GM21423 (cell line): ENCODE measurements around the gene CALCOCO2.
"Not testable (repeated sequence)": the region's sequence is repeated elsewhere in the genome, so short reads cannot be mapped to it uniquely, and the experiment has no call there.

ENCODE experiments used
- ATAC-seq: cut with Tn5 transposase; IDR thresholded peaks from one replicate; pipeline ENCODE4 v1.9.1; 2021; ENCODE audit warnings: mild to moderate bottlenecking, moderate library complexity; ENCODE audit not compliant: unreplicated experiment

CALCOCO2 gene

DNA sequence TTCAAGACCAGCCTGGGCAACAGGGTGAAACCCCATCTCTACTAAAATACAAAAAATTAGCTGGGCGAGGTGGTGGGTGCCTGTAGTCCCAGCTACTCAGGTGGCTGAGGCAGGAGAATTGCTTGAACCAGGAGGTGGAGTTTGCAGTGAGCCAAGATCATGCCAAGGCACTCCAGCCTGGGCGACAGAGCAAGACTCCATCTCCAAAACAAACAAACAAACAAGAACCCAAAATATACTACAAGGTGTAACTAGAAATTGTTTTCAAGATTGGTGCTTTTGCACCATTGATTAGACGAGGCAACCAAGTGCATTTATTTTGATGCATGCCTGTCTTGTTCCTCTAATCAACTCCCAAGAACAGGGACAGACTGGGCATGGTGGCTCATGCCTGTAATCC is 41.6 kb downstream of the CALCOCO2 start:
- not testable (repeated sequence) for ATAC-seq

DNA sequence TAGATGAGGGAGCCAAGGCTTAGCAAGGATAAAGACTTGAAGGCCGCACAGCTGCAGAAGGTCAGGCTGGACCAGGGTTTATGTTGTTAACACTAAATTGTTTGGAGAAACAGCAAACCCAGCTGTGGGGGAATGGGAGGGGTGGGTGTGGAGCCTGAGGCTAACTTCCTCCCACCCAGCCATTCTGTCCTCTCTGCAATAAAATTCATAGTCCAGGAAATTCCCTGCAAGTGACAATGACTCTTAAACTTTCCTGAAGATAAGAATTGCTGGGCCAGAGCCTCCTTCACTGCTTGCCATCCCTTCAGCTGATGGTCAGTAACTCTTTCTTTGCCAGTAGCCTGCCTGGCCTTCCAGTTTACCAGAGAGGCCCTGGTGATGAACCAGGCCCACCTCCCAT is 42.4 kb downstream of the CALCOCO2 start:
- ATAC-seq, result no peak

DNA sequence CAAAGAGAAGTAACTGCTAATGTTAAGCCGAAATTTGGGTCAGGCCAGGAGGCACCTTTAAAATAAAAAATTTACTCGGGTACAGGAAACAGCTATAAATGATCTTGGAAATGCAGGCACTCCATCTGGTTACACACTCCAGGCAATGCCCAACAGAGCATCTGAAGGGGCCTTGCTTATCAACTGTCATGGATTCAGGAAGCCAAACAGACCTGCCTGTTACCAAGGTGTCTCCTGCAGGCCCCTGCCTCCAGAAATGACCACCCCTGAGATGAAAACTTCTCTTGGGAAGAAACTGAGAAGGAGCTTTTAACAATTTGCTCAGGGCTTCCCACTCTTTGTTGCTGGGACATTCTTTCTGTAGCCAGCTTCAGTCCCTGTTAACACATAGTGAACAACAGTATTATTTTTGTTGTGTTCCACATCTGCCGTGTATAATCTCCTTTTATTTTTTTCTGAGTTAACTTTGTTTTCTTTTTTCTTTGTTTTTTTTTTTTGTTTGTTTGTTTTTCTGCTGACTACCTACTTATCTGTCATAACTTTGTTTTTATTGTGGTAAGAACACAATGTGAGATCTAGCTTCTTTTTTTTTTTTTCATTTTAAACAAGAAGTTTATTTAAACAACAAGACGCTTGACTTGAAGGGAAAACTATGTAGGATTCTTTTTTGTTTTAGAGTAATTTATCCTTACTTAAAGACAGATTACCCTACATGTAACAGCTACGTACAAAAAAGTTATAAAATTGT is 43.0 kb downstream of the CALCOCO2 start:
- no peak for ATAC-seq

DNA sequence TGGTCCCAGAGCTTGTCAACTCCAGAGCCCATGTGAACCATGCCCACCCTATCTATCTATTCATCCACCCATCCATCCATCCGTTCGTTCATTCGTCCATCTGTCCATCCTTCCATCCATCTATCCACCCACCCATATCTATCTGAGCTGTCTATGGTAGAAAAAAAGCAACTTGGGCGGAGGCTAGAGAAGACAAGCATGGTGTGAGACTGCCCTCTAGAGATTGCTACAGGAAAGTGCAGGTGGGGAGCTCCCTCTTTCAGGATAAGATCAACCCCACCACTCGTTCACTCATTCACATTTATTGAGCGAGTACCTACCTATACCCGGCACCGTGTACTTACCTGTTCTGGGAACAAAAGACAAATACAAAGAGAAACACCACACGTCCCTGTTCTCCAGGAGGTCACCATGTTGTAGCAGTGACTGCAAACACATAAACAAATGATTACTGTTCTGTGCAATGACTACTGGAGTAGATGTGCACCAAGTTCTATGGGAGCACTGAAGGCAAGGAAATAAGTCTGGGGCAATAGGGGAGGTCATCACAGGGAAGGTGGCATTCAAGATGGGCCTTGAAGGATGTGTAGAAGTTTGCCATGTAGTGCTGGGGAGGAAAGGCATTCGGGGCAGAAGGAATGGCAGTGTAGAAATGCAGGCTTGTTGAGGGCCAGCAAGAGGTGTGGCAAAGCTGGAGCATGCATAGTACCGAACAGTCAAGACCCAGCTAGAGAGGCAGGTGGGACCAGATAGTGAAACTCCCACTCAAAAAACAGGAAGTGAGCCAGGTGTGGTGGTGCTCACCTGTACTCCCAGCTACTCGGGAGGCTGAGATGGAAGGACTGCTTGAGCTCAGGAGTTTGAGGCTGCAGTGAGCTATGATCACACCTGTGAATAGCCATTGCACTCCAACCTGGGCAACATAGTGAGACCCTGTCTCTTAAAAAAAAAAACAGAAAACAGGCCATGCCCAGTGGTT is 48.4 kb downstream of the CALCOCO2 start:
- no peak for ATAC-seq

DNA sequence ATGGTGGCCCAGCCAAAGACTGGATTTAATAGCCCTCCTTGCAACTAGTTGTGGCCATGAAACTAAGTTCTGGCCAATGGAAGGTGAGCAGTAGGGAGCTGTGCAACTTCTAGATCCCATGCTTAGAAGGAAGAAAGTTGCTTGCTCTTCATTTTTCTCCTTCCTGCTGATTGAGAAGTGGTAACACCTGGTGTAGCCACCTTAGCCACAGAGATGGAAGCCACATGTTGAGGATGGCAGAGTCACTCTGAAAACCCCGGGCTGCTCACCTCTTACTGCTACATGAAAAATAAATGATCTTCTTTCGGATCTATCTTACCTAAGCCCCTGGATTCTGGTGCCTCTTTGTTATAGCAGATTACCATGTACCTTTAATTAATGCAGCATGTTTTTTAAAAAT is 51.4 kb downstream of the CALCOCO2 start:
- ATAC-seq, result no peak

DNA sequence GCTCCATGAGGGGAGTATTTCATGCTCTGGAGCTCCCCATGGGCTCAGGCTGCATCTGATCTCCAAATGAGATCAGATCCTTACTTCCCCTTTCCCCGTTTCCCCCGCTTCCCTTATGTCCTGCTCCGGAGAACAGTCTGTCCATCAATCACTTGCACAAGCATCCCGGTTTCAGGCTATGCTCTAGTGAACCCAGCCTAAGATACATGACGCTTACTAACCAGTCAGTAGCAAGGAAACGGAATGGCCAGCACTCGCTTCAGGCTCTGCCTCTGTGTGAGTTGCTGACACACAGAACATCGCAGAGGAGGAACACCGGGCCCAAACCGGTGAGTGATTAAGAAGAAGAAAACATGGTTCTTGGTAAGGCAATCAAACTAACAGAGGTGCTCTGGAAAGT is 52.3 kb downstream of the CALCOCO2 start:
- ATAC-seq, result no peak

DNA sequence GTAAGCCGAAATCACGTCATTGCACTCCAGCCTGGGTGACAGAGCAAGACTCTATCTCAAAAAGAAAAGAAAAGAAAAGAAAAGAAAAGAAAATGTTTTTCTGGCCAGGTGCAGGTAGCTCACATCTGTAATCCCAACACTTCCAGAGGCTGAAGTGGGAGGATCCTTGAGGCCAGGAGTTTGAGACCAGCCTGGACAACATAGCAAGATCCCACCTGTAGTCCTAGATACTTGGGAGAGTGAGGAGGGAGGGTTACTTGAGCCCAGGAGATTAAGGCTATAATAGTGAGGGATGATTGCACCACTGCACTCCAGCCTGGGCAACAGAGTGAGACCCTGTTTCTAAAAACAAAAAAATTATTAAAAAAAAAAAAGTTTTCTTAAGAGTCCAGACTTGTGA is 59.3 kb downstream of the CALCOCO2 start:
- no peak for ATAC-seq

DNA sequence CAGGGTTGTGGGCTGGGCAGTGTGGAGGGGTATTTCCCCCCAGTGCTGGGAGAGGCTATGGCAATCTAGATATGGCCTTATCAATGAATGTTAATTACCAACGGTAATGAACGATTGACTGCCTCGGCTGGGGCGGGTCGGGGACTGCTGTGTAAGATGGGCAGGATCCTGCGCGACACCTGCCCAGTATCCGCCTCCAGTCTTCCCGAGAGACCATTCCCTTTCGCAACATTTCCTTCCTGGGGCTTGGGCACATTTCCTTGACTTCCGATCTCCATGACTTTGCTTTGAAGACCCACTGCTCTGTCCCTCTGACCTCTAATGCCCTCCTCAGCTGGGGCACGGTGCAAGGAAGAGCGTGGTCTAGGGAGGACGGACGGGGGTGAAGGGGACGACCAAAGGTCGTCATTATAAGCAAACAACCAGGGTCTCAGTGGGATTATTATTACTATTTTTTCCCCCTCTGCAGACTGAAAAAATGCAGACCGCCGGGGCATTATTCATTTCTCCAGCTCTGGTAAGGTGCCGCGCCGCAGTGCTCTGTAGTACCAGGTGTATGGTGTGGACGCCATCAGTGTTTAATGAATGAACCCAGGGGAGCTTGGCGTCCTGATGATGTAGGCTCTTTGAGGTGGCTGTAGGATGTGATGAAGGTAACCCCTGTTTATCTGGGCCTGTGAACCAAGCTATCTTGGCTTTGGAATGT is 62.3 kb downstream of the CALCOCO2 start:
- no peak for ATAC-seq

DNA sequence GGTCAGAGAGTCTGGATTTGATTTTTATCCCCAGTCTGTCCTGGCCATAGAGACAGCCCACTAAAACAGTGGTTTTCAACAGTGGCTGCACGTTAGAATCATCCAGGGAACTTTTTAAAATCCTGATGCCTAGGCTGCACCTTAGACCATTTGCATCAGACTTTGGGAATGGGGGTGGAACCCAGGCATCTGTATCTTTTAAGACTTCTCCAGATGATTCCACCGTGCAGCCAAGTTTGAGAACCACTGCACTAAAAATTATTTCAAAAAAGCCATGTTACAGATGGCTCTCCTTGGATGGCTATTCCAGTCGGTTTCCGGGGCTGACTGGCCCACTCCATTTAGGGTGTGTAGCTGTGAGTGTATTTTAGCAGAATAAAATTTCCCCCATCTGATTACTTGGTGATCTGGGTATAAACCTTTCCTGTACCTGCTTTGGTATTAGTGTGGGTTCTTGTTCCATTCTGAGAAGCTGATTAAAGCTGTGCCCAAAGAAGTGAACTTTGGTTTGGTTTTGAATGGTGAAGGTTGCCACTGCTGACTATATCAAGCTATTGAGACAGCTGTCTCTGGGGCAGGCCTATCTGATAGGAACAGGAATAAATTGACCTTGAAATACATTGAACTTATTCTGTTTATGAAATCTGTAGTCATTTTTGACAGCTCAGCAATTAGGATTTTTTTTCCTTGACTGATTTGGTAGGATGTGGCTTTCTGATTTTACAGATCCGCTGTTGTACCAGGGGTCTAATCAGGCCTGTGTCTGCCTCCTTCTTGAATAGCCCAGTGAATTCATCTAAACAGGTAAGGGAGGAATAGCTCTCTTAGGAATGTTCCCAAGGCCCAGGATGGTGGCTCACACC is 63.0 kb downstream of the CALCOCO2 start:
- no peak for ATAC-seq

DNA sequence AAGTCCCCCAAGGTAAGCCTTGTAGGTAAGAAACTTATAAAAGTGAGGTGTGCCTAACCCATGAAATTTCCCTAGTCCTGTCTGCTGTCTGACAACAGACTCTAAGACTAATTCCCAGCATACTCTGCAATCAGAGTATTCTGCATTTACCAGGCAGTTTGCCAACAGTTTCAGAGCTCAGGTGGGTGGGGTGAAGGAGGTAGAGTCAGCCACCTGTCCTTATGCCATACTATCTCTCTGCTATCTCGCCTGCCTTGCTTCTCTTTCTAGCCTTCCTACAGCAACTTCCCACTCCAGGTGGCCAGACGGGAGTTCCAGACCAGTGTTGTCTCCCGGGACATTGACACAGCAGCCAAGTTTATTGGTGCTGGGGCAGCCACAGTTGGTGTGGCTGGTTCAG is 64.1 kb downstream of the CALCOCO2 start:
- ATAC-seq, result no peak

DNA sequence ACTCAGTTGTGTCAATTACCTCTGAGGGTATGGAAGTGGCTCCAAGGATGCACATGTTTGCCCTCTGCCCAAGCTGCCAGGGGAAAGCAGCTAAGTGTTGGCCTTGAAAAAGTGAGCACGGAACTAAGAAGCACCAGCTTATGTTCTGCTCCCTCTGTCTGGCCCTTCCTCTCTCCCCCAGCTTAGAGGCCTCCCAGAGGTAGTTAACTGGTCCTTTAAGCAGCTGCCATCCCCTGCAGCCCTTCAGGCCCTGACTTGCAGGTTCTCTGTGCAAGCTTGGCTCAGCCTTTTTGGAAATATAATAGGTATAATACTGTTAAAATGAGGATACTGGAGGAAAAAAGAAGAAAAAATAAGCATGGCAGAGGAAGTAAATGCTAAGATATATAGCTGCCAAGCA is 70.4 kb downstream of the CALCOCO2 start:
- ATAC-seq, result no peak

DNA sequence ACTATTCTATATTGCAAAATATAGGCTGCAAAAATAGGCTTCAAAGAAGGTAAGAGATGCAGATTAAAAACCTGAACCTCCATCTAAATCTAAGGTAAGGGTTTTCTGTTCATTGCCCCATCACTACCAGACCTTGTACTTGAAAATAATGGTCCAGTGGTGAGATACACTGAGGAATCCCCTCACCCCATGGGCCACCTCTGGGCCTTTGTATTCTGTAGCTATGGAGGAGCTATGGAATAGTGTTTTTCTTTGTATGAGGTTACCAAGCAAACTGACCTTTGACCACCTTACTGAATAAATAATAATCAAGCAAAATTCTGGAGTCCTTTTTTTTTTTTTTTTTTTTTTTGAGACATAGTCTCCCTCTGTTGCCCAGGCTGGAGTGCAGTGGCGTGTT is 72.6 kb downstream of the CALCOCO2 start:
- ATAC-seq, result no peak

DNA sequence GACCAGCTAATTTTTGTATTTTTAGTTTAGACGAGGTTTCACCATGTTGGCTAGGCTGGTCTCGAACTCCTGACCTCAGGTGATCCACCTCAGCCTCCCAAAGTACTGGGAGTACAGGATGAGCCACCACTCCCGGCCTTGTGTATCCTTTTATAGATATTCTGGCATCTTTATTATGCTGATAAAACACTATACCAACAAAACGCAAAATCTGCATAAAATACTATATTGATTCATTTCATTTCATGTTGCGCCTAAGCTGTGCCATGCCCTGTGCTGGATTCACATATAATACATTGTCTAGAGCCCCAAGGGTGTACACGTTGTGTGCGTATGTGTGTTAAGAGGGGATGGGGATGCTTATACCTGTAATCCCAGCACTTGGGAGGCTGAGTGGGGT is 73.6 kb downstream of the CALCOCO2 start:
- ATAC-seq, result no peak

DNA sequence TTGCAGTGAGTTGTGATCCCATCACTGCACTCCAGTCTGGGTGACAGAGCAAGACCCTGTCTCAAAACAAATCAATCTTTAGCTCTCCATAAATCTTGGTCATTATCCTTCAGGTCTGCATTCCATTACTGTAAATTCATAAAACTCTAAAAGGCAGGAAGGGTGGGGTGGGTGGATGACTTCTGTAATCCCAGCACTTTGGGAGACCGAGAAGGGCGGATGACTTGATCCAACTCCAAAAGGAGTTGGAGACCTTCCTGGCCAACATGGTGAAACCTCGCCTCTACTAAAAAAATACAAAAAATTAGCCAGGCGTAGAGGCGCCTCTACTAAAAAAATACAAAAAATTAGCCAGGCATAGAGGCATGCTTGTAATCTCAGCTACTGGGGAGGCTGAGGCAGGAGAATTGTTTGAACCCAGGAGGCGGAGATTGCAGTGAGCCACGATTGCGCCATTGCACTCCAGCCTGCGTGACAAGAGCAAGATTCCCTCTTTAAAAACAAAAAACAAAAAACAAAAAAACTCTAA is 75.2 kb downstream of the CALCOCO2 start:
- ATAC-seq, result no peak

DNA sequence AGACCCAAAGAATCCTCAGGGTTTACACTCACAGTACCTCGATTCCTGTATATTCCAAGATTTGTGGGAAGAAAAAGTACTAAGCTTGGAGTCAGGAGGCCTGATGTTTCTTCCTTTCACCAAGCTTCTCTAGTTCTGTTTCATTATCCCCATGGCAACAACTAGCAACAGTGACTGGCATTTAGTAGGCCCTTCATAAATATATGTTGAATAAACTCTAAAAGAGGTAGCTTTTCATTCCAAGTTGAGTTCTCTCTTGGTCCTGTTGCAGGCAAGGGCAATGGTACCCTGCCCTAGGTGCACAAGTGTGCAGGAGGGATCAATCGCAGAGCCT is 76.8 kb downstream of the CALCOCO2 start:
- ATAC-seq, result no peak

DNA sequence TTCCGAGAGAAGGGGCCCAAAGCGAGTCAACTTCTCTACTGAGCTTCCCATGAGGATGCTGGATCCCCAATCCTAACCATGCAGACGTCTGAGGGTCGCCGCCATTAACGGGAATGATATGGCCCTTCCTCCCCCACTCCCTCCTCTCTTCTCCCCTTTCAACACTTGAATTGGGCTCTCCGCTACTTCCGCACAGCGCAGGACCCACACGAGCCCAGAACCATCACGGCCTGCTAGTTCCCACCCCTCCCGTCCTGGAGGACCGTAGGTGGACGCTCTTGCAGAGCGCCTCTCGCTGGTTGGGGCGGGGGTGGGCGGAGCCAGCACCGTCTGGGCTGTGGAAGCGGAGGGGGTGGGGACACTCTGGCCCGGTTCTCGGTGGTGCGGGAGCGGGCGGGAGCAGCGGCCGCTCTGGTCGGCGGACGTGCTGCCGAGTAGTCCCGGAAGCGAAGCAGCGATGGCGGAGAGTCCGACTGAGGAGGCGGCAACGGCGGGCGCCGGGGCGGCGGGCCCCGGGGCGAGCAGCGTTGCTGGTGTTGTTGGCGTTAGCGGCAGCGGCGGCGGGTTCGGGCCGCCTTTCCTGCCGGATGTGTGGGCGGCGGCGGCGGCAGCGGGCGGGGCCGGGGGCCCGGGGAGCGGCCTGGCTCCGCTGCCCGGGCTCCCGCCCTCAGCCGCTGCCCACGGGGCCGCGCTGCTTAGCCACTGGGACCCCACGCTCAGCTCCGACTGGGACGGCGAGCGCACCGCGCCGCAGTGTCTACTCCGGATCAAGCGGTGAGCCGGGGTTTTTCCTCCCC is 77.4 kb downstream of the CALCOCO2 start, which contains the start of gene UBE2Z:
Gene UBE2Z (plus strand): TSS at position 361 of the 797 bp plus-strand sequence. CDS start 97 bp downstream, at position 458.
- peak; percentile 76 for ATAC-seq

DNA sequence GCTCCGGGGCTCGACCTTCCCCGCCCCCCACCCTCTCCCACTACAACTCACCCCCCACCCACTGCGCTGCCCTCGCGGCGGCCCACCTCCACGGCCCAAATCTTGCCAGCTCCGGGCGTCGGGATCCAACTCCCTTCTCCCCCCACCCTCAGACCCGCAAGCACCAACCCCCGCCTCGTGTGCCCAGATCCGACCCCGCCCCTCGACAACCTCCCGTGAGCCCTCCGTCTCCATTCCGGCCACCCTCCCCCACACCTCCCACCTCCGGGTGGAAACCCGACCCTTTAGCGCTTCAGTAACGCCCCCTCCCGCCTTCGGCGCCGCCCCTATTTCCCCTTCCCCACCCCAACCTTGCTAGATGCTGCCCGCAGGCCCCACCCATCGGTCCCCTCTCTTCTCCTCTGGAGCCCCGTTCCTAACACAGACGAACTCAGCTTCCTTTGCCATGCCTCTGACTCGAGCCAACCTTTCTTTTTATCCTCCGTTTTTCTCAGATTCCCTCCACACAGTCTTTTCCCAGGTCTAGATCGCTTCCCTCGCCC is 78.1 kb downstream of the CALCOCO2 start:
- ATAC-seq, result peak; percentile 40

DNA sequence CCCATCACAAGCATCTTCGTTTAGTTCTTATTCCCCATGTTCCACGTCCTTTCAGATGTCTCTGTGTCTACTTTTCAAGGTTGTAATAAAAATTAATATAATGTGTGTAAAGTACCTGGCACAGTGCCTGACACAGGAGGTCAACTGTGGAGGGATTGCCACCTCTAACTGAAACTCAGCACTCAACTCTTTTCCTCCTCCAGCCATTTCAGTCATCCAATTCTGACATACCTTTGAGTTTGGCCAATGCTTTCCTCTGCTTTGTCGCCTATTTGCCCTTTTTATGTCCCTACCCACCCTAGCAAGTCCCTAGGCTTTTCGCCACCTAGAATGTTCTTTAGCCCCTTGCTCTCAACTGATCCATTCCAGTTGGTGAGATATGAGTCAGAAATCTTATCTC is 78.9 kb downstream of the CALCOCO2 start:
- no peak for ATAC-seq

DNA sequence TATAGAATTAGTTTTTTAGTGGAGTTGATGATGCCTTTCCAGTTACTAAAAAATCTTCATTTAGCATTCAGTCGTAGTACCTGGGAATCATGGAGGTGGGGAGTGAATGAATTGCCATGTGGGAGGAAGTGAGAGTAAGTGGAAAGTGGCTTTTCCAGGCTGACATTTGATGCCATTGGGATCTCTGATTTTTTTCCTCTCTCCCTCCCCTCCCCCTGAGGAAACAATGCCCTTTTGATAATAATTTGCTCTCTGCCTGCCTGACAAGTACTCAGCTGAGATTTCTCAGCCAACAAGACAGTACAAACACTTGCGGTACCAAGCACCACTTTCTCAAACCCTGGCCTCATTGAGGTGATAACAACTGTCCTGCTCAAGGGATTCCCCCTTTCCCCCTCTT is 79.5 kb downstream of the CALCOCO2 start:
- ATAC-seq, result no peak
